ENCODE measurements around the gene GANC. TPM values are rescaled to one million over a fixed set of nuclear protein-coding genes. Genes with fewer than 3 reads are reported as not detected.

Gene GANC
- total and polyA plus RNA-seq, 9 of the 15 experiments (the other 6 are each of a cell fraction or from before 2014, with no cell fraction given) = 10.9 to 19.0 (median 14.5) TPM

DNA sequence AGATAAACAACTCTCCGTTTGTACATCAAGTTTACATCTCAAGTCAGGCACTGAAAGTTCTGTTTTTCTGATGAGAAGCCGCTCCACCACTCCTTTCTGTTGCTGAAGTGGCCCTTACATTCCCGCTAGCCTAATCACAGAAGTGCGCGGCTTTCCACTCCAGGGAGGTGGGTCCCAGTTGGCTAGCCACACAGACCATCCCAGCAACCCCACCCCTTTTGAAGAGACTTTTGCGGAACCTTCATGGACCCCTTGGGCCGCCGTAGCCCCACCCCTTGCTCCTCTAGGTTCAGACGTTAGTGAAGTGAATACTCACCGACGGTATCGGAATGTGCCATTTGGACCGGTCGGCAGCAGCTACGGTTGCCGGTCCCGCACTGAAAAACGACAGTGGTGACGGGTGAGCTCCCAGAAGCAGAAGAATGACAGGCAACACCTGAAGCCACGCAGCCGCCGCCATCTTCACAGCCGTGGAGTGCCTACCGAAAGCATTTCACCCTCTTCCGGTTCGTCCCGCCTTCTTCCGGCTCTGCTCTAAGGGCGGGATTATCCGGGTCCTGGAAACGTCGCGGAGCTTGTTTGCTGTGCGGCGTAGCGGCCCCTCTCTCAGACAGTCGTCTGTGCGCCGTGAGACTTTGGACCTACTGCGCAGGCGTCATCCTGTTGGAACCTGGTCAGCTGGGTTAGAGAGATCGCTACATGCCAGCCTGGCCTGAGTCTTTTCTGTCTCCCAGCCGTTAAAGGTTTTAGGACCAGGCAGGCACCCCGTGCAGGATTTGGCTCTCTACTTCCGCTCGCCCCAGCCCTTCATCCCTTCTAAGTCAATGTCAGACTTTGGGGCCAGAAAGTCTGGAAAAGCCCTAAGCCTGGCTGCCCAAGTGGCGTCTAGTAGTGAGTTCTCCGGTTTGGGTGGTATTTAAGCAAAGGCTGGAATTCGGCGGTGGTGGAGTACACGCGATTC lies at the start of gene GANC, which contains the start of gene TMEM87A (continued):
- TF ChIP-seq ZNF3 (CRISPR knock-in tag; IDR thresholded peaks at IDR 0.05) = no peak
- peak; percentile 73; the same call in 1 of the 2 replicates for TF ChIP-seq HBP1 (CRISPR knock-in tag; IDR thresholded peaks at IDR 0.05)
- TF ChIP-seq ZMIZ1 (IDR thresholded peaks at IDR 0.05; ENCODE audit: low read depth in 2 of 2, low read length in 2 of 2) = peak in 1 of 2 experiments; percentile 10; a peak in 1 of 4 replicates
- TF ChIP-seq HDAC3 (IDR thresholded peaks at IDR 0.05; ENCODE audit: borderline replicate concordance, partially characterized antibody) = no peak
- no peak for TF ChIP-seq ZNF253 (CRISPR knock-in tag; conservative IDR thresholded peaks at IDR 0.05)
- TF ChIP-seq GATAD2B (IDR thresholded peaks at IDR 0.05; ENCODE audit: borderline replicate concordance) = 0 out of 2 replicates have a peak, but pooled peaks have one; percentile 73
- TF ChIP-seq ZBTB17 (CRISPR knock-in tag; IDR thresholded peaks at IDR 0.05) = peak; percentile 71; the same call in 1 of the 2 replicates
- TF ChIP-seq NFE2L1 (tag; IDR thresholded peaks at IDR 0.05; ENCODE audit: borderline replicate concordance, low read depth) = no peak
- peak; percentile 99 for TF ChIP-seq POLR2A (conservative IDR thresholded peaks at IDR 0.05)
- no peak for TF ChIP-seq ZNF551 (CRISPR knock-in tag; IDR thresholded peaks at IDR 0.05)
- peak; percentile 64 for TF ChIP-seq HNRNPLL (IDR thresholded peaks at IDR 0.05; ENCODE audit: low read depth, low read length, poor library complexity, severe bottlenecking)
- no peak for TF ChIP-seq PURB (CRISPR knock-in tag; IDR thresholded peaks at IDR 0.05; ENCODE audit: low read depth)
- TF ChIP-seq, protein P1, sequence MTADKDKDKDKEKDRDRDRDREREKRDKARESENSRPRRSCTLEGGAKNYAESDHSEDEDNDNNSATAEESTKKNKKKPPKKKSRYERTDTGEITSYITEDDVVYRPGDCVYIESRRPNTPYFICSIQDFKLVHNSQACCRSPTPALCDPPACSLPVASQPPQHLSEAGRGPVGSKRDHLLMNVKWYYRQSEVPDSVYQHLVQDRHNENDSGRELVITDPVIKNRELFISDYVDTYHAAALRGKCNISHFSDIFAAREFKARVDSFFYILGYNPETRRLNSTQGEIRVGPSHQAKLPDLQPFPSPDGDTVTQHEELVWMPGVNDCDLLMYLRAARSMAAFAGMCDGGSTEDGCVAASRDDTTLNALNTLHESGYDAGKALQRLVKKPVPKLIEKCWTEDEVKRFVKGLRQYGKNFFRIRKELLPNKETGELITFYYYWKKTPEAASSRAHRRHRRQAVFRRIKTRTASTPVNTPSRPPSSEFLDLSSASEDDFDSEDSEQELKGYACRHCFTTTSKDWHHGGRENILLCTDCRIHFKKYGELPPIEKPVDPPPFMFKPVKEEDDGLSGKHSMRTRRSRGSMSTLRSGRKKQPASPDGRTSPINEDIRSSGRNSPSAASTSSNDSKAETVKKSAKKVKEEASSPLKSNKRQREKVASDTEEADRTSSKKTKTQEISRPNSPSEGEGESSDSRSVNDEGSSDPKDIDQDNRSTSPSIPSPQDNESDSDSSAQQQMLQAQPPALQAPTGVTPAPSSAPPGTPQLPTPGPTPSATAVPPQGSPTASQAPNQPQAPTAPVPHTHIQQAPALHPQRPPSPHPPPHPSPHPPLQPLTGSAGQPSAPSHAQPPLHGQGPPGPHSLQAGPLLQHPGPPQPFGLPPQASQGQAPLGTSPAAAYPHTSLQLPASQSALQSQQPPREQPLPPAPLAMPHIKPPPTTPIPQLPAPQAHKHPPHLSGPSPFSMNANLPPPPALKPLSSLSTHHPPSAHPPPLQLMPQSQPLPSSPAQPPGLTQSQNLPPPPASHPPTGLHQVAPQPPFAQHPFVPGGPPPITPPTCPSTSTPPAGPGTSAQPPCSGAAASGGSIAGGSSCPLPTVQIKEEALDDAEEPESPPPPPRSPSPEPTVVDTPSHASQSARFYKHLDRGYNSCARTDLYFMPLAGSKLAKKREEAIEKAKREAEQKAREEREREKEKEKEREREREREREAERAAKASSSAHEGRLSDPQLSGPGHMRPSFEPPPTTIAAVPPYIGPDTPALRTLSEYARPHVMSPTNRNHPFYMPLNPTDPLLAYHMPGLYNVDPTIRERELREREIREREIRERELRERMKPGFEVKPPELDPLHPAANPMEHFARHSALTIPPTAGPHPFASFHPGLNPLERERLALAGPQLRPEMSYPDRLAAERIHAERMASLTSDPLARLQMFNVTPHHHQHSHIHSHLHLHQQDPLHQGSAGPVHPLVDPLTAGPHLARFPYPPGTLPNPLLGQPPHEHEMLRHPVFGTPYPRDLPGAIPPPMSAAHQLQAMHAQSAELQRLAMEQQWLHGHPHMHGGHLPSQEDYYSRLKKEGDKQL (CRISPR knock-in tag; IDR thresholded peaks at IDR 0.05; ENCODE audit: borderline replicate concordance) = no peak
- TF ChIP-seq ZNF589 (CRISPR knock-in tag; IDR thresholded peaks at IDR 0.05; ENCODE audit: low read depth) = no peak
- no peak for TF ChIP-seq ZNF699 (CRISPR knock-in tag; IDR thresholded peaks at IDR 0.05; ENCODE audit: insufficient replicate concordance)
